SK-N-SH (cell line): ENCODE results near the gene SOX10. TPM values are rescaled to one million over a fixed set of nuclear protein-coding genes. Genes with fewer than 3 reads are reported as not detected.
"Not testable (repeated sequence)": the region's sequence is repeated elsewhere in the genome, so short reads cannot be mapped to it uniquely, and the experiment has no call there.

Experiments used
- CTCF ChIA-PET: fragments of 300-600, 350-600 bp; formaldehyde crosslinking; extraction: SDS; loops from one replicate; lab custom pipeline; 2021; lab: Yijun Ruan, JAX
- POLR2A ChIA-PET: fragments of 350-600 bp; sonication (Branson Sonifier 250); formaldehyde crosslinking; extraction: SDS; loops from one replicate; lab custom pipeline; 2020; ENCODE audit warnings: antibody characterized with exemption, inconsistent platforms; lab: Yijun Ruan, JAX
- DNase-seq: peaks from one replicate; pipeline ENCODE4 v3.0.0; 2012
- H2AFZ ChIP-seq: fragments of 200-600 bp; sonication (generic); 2 replicates; pipeline ENCODE4 v1.8.1; 2016; ENCODE audit warnings: antibody characterized with exemption, mild to moderate bottlenecking, low read depth
- H3F3A ChIP-seq: fragments of 200-600 bp; sonication (generic); replicated peaks from 2 replicates; pipeline ENCODE3; 2016; ENCODE audit warnings: antibody characterized with exemption, mild to moderate bottlenecking; ENCODE audit not compliant: insufficient read depth
- H3K27ac ChIP-seq, 2 experiments: fragments of 200-500 bp in 1 of 2; fragments of 200-600 bp in 1 of 2; sonication (Bioruptor generic) in 1 of 2; sonication (generic), shearing (Covaris generic) in 1 of 2; 2 replicates each; pipeline versions ENCODE4 v1.5.1 to v1.6.1; 2014 to 2016; ENCODE audit warnings: low read depth in 2 of 2, inconsistent platforms in 1 of 2, low read length in 1 of 2, mild to moderate bottlenecking in 1 of 2, mixed read lengths in 1 of 2
- H3K27me3 ChIP-seq: fragments of 200-600 bp; sonication (generic), shearing (Covaris generic); 2 replicates; pipeline ENCODE4 v1.6.1; 2016; ENCODE audit warnings: mixed run types; ENCODE audit not compliant: insufficient read depth
- H3K36me3 ChIP-seq, 2 experiments: fragments of 200-500 bp in 1 of 2; fragments of 200-600 bp in 1 of 2; sonication (Bioruptor generic) in 1 of 2; sonication (generic) in 1 of 2; replicated peaks in 1 of 2; 2 replicates each; pipeline versions ENCODE3 to v1.5.1; 2014 to 2016; ENCODE audit warnings: low read length in 1 of 2, mild to moderate bottlenecking in 1 of 2; ENCODE audit not compliant: insufficient read depth in 2 of 2, control insufficient read depth in 1 of 2
- H3K4me1 ChIP-seq, 2 experiments: fragments of 200-500 bp in 1 of 2; fragments of 200-600 bp in 1 of 2; sonication (Bioruptor generic) in 1 of 2; sonication (generic), shearing (Covaris generic) in 1 of 2; 2 replicates each; pipeline versions ENCODE4 v1.5.1 to v1.6.1; 2014 to 2016; ENCODE audit warnings: low read depth in 1 of 2, low read length in 1 of 2, mixed run types in 1 of 2; ENCODE audit not compliant: insufficient read depth in 2 of 2, control insufficient read depth in 1 of 2
- H3K4me2 ChIP-seq: fragments of 200-600 bp; sonication (generic), shearing (Covaris generic); 2 replicates; pipeline ENCODE4 v1.6.1; 2017; ENCODE audit warnings: mixed run types
- H3K4me3 ChIP-seq, 2 experiments: fragments of 200-500 bp in 1 of 2; fragments of 200-600 bp in 1 of 2; sonication (Bioruptor generic) in 1 of 2; sonication (generic), shearing (Covaris generic) in 1 of 2; 2 replicates each; pipeline versions ENCODE4 v1.5.1 to v1.8.1; 2014 to 2016; ENCODE audit warnings: low read depth in 2 of 2, inconsistent platforms in 1 of 2, low read length in 1 of 2, mild to moderate bottlenecking in 1 of 2, mixed read lengths in 1 of 2, moderate library complexity in 1 of 2
- H3K79me2 ChIP-seq: fragments of 200-600 bp; sonication (generic); 2 replicates; pipeline ENCODE4 v1.8.1; 2017; ENCODE audit warnings: mild to moderate bottlenecking; ENCODE audit not compliant: insufficient read depth
- H3K9ac ChIP-seq: fragments of 200-600 bp; sonication (generic); 2 replicates; pipeline ENCODE4 v1.6.1; 2017; ENCODE audit warnings: mixed run types
- H3K9me2 ChIP-seq: fragments of 200-600 bp; sonication (generic); 2 replicates; pipeline ENCODE4 v1.6.1; 2017; ENCODE audit warnings: mixed run types
- H3K9me3 ChIP-seq: fragments of 200-600 bp; sonication (generic); 2 replicates; pipeline ENCODE4 v1.6.1; 2017; ENCODE audit warnings: mixed run types, mild to moderate bottlenecking, moderate library complexity
- H4K20me1 ChIP-seq: fragments of 200-600 bp; sonication (generic); 2 replicates; pipeline ENCODE4 v1.6.1; 2017; ENCODE audit warnings: mild to moderate bottlenecking, mixed run types; ENCODE audit not compliant: insufficient read depth
- ELF1 ChIP-seq: IDR thresholded peaks from 2 replicates; pipeline ENCODE4 v1.4.0; 2012
- FOSL2 ChIP-seq: IDR thresholded peaks from 2 replicates; pipeline ENCODE4 v1.4.0; 2012; ENCODE audit warnings: low read depth, mild to moderate bottlenecking, moderate library complexity, borderline replicate concordance
- GABPA ChIP-seq: IDR thresholded peaks from 2 replicates; pipeline ENCODE4 v1.4.0; 2012; ENCODE audit warnings: low read depth, mild to moderate bottlenecking
- JUND ChIP-seq: IDR thresholded peaks from 2 replicates; pipeline ENCODE4 v1.4.0; 2012
- MEF2A ChIP-seq: IDR thresholded peaks from 2 replicates; pipeline ENCODE4 v1.4.0; 2012; ENCODE audit warnings: low read depth, borderline replicate concordance
- NFIC ChIP-seq: IDR thresholded peaks from 2 replicates; pipeline ENCODE4 v1.4.0; 2012; ENCODE audit warnings: borderline replicate concordance
- NRF1 ChIP-seq: IDR thresholded peaks from 2 replicates; pipeline ENCODE4 v1.6.1; 2012; ENCODE audit warnings: low read depth, mild to moderate bottlenecking, low read length
- POLR2AphosphoS5 ChIP-seq: IDR thresholded peaks from 2 replicates; pipeline ENCODE4 v1.6.1; 2012; ENCODE audit warnings: low read depth, low read length
- RAD21 ChIP-seq: IDR thresholded peaks from 2 replicates; pipeline ENCODE4 v1.6.1; 2012; ENCODE audit warnings: mild to moderate bottlenecking, low read length
- RFX5 ChIP-seq: IDR thresholded peaks from 2 replicates; pipeline ENCODE4 v1.6.1; 2012; ENCODE audit warnings: mild to moderate bottlenecking, improper control_type of control experiment, low read length
- SIN3A ChIP-seq: IDR thresholded peaks from 2 replicates; pipeline ENCODE4 v1.6.1; 2012; ENCODE audit warnings: low read depth, mild to moderate bottlenecking, low read length, moderate library complexity, borderline replicate concordance
- TAF1 ChIP-seq: IDR thresholded peaks from 2 replicates; pipeline ENCODE4 v1.6.1; 2012; ENCODE audit warnings: low read depth, mild to moderate bottlenecking, low read length, moderate library complexity, borderline replicate concordance
- WGBS: methylation state at CpG from one replicate; pipeline ENCODE4 v1.1.6; 2017; ENCODE audit warnings: low lambda C conversion rate; 5-methylcytosine and 5-hydroxymethylcytosine counted together
- polyA plus RNA-seq, 3 experiments: library from polyadenylated mRNA; depleted of rRNA; stranded (reverse); fragments of >200 nt; gene quantifications; 2 replicates each; pipeline ENCODE4 v1.2.3, GENCODE V29; 2012
- TF ChIP-seq, protein P1 (sequence below): IDR thresholded peaks from 2 replicates; pipeline ENCODE4 v1.4.0; 2012; ENCODE audit warnings: low read depth, borderline replicate concordance
- TF ChIP-seq, protein P2 (sequence below): IDR thresholded peaks from 2 replicates; pipeline ENCODE4 v1.4.0; 2012; ENCODE audit warnings: low read depth
- TF ChIP-seq, protein P3 (sequence below): IDR thresholded peaks from 2 replicates; pipeline ENCODE4 v1.6.1; 2012; ENCODE audit warnings: mild to moderate bottlenecking, low read depth, low read length, moderate library complexity
- TF ChIP-seq, protein P4 (sequence below): fragments of 150-350 bp; IDR thresholded peaks from 2 replicates; pipeline ENCODE4 v1.6.1; 2016; ENCODE audit warnings: mild to moderate bottlenecking, low read depth, low read length
- TF ChIP-seq, protein P5 (sequence below): fragments of 150-350 bp; IDR thresholded peaks from 2 replicates; pipeline ENCODE4 v1.6.1; 2017; ENCODE audit warnings: antibody characterized with exemption, low read length, low read depth, borderline replicate concordance

The SOX10 gene
- polyA plus RNA-seq, 1 of the 3 experiments (the other 2 are of a cell fraction): not detected

DNA sequence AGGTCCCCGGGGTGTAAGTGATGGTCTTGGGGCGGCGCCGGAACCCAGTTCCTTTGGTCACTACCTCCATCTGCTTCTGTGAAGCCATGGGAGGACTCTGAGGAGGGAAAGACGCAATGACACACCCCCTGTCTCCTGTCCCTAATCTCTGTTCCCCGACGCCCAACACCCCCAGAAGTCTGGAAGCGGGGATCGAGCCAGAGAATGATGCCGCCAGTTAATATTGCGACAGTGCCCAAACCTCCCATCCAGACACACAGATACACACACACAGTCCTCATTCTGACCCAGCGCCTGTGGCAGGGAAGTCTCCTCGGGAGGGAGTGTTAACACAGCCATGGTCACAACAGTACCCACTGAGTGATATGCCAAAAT is 31.3 kb downstream of the SOX10 start:
- Histone ChIP-seq H3K79me2 (peaks cover 29% of the 10 kb centered on the region), H3K9me2 (no peaks in the 10 kb centered on the region), H3K9me3 (no peaks in the 10 kb centered on the region), H3K36me3 (peaks cover 0 to 11% of the 10 kb centered on the region in 2 experiments), H4K20me1 (no peaks in the 10 kb centered on the region), H3K27ac (peak overlapping the region in 1 of 2 experiments; percentile 45; a peak in 1 of 4 replicates), H3K9ac (peak overlapping the region; percentile 77; the same call in 1 of the 2 replicates), H3K4me1 (peaks cover 0 to 8% of the 10 kb centered on the region in 2 experiments; a peak in 2 of 4 replicates), H3K27me3 (no peaks in the 10 kb centered on the region), H3K4me2 (peak overlapping the region; percentile 81), H3K4me3 (peak overlapping the region; percentile 75 to 80), H3F3A (no peaks in the 10 kb centered on the region), H2AFZ (peak overlapping the region; percentile 82; the same call in 1 of the 2 replicates)
- TF ChIP-seq FOSL2 (no peak), TAF1 (no peak), RFX5 (no peak), SIN3A (no peak), NRF1 (no peak), JUND (no peak), GABPA (no peak), NFIC (no peak), RAD21 (no peak), ELF1 (no peak), MEF2A (no peak), POLR2AphosphoS5 (no peak)
- TF ChIP-seq, protein P1, sequence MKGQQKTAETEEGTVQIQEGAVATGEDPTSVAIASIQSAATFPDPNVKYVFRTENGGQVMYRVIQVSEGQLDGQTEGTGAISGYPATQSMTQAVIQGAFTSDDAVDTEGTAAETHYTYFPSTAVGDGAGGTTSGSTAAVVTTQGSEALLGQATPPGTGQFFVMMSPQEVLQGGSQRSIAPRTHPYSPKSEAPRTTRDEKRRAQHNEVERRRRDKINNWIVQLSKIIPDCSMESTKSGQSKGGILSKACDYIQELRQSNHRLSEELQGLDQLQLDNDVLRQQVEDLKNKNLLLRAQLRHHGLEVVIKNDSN: no peak
- TF ChIP-seq, protein P2, sequence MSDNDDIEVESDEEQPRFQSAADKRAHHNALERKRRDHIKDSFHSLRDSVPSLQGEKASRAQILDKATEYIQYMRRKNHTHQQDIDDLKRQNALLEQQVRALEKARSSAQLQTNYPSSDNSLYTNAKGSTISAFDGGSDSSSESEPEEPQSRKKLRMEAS: no peak
- TF ChIP-seq, protein P3, sequence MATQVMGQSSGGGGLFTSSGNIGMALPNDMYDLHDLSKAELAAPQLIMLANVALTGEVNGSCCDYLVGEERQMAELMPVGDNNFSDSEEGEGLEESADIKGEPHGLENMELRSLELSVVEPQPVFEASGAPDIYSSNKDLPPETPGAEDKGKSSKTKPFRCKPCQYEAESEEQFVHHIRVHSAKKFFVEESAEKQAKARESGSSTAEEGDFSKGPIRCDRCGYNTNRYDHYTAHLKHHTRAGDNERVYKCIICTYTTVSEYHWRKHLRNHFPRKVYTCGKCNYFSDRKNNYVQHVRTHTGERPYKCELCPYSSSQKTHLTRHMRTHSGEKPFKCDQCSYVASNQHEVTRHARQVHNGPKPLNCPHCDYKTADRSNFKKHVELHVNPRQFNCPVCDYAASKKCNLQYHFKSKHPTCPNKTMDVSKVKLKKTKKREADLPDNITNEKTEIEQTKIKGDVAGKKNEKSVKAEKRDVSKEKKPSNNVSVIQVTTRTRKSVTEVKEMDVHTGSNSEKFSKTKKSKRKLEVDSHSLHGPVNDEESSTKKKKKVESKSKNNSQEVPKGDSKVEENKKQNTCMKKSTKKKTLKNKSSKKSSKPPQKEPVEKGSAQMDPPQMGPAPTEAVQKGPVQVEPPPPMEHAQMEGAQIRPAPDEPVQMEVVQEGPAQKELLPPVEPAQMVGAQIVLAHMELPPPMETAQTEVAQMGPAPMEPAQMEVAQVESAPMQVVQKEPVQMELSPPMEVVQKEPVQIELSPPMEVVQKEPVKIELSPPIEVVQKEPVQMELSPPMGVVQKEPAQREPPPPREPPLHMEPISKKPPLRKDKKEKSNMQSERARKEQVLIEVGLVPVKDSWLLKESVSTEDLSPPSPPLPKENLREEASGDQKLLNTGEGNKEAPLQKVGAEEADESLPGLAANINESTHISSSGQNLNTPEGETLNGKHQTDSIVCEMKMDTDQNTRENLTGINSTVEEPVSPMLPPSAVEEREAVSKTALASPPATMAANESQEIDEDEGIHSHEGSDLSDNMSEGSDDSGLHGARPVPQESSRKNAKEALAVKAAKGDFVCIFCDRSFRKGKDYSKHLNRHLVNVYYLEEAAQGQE: no peak
- TF ChIP-seq, protein P4, sequence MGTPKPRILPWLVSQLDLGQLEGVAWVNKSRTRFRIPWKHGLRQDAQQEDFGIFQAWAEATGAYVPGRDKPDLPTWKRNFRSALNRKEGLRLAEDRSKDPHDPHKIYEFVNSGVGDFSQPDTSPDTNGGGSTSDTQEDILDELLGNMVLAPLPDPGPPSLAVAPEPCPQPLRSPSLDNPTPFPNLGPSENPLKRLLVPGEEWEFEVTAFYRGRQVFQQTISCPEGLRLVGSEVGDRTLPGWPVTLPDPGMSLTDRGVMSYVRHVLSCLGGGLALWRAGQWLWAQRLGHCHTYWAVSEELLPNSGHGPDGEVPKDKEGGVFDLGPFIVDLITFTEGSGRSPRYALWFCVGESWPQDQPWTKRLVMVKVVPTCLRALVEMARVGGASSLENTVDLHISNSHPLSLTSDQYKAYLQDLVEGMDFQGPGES: no peak
- TF ChIP-seq, protein P5, sequence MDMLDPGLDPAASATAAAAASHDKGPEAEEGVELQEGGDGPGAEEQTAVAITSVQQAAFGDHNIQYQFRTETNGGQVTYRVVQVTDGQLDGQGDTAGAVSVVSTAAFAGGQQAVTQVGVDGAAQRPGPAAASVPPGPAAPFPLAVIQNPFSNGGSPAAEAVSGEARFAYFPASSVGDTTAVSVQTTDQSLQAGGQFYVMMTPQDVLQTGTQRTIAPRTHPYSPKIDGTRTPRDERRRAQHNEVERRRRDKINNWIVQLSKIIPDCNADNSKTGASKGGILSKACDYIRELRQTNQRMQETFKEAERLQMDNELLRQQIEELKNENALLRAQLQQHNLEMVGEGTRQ: no peak
- WGBS: 0% methylated on average over 2 of the region's 13 CpGs
- ChIA-PET POLR2A (no interaction called here), CTCF (interaction anchor here (0.6 to 1.6 kb wide), 2 partner anchors 14 to 47 kb away, joined by 3 to 5 read pairs; no protein-coding TSS in a partner anchor)
- no peak for DNase-seq

DNA sequence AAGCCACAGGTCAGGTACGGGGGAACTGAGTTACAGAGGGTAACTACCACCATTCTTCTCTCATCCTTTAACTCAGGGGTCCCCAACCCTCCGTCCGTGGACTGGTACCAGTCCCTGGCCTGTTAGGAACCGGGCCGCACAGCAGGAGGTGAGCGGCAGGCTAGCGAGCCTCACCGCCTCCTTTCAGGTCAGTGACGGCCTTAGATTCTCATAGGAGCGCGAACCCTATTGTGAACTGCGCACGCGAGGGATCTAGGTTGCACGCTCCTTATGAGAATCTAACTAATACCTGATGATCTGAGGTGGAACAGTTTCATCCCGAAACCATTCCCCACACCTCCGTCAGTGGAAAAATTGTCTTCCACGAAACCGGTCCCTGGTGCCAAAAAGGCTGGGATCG is 31.7 kb downstream of the SOX10 start:
- H3K9me2 ChIP-seq, H3K4me1 ChIP-seq, DNase-seq, H4K20me1 ChIP-seq, POLR2A ChIA-PET, H3K9me3 ChIP-seq, H3K36me3 ChIP-seq, H3K27me3 ChIP-seq, H3F3A ChIP-seq: not testable (repeated sequence)
- Histone ChIP-seq H3K27ac (peak overlapping the region in 1 of 2 experiments; percentile 45; a peak in 1 of 4 replicates), H3K9ac (peak overlapping the region; percentile 77; the same call in 1 of the 2 replicates), H2AFZ (peak overlapping the region; percentile 82; the same call in 1 of the 2 replicates), H3K79me2 (peaks cover 29% of the 10 kb centered on the region), H3K4me3 (peak overlapping the region; percentile 75 to 80), H3K4me2 (peak overlapping the region; percentile 81)
- 70% methylated on average over 7 of the region's 20 CpGs for WGBS
- CTCF ChIA-PET: interaction anchor here (0.6 kb wide), 1 partner anchor 46 kb away, joined by 3 read pairs; no protein-coding TSS in a partner anchor
